HG02623 (cell line): ENCODE data around the gene MAPK1.

Experiments
- ATAC-seq: cut with Tn5 transposase; IDR thresholded peaks from one replicate; pipeline ENCODE4 v1.9.1; 2021; ENCODE audit warnings: moderate library complexity; ENCODE audit not compliant: unreplicated experiment

The MAPK1 gene

DNA sequence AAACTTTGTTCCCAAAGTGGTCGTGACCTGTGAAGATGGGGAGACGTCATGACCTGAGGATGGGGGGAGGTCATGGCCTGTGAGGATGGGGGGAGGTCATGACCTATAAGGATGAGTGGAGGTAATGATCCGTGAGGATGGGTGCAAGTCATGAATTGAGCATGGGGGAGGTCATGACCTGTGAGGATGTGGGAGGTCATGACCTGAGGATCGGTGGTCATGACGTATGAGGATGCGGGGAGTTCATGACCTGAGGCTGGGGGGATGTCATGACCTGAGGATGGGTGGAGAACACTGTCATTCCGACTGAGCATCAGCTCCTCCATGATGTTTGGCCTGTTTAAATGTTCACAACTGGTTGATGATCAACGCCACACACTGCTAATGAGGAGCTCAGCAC lies 157.8 kb downstream of the MAPK1 start:
- ATAC-seq: no peak

DNA sequence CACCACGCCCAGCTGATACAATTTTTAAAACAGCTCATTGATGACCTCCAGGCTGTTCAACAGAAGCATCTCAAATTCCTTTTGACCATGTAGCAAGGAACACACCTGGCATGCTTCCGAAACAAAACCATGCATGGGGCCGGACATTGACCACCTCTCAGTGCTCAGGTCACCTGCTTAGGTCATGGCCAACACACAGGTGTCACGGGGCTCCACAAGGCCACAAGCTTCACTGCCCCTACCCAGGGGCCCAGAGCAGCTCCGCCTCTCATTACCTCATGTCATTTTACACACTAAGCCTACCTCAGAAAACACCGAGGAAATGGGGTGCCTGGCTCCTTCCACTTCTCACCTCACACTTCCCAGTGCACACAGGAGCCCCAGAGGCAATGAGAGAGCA lies 158.5 kb downstream of the MAPK1 start:
- no peak for ATAC-seq

DNA sequence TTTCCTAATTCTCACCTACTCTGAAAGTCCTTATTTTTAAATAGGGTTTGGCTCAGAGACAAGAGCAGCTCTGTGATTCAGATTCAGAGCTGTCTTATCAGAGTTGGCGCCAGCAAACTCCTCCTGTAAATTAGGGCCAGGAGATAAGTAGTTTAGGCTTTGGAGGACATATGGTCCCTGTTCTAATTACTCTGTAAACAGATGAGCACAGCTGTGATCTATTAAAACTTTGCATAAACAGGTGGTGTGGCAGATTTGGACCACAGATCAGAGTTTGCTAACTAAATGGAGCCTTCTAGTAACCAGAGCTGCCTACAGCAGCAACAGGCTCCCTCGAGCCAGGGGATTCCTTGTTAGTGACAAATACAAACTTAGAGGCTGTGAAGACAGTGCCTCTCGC lies 159.8 kb downstream of the MAPK1 start:
- ATAC-seq: no peak
